Glomerular endothelial cell (primary cell): ENCODE measurements around the gene ZDHHC24. TPM values are rescaled to one million over a fixed set of nuclear protein-coding genes. Genes with fewer than 3 reads are reported as not detected.
"Not testable (repeated sequence)": the region's sequence is repeated elsewhere in the genome, so short reads cannot be mapped to it uniquely, and the experiment has no call there.

Source experiments
- DNase-seq: peaks from one replicate; pipeline ENCODE4 v3.0.0-alpha.2; 2011; ENCODE audit warnings: low read depth, low spot score; ENCODE audit errors: extremely low read depth
- total RNA-seq: library from RNA; depleted of rRNA; stranded (reverse); fragments of >200 nt; gene quantifications from 2 replicates; pipeline ENCODE4 v1.2.3, GENCODE V29; 2015

ZDHHC24 gene
- total RNA-seq = 28.4 and 43.2 TPM in 2 replicates

- peak; percentile 58 for DNase-seq
These were observed at the start of gene ZDHHC24 for GRCh38 chr11:66545701-66546367. TSS of gene ZDHHC24 (minus strand) at chr11:66546048. CDS start at chr11:66546003, 45 bp downstream.

GRCh38 chr11:66595245-66595904 is 49.5 kb upstream of the ZDHHC24 start:
- no peak for DNase-seq

- no peak for DNase-seq
These were observed 47.8 kb upstream of the ZDHHC24 start for GRCh38 chr11:66593650-66594049.

GRCh38 chr11:66593303-66593635 is 47.4 kb upstream of the ZDHHC24 start:
- DNase-seq = no peak

- DNase-seq = no peak
These were observed 46.8 kb upstream of the ZDHHC24 start, which contains the start of the genes CCDC87 and CCS for GRCh38 chr11:66592457-66593302. TSS of gene CCDC87 (minus strand) at chr11:66593063. CDS start at chr11:66593015, 48 bp downstream. TSS of gene CCS (plus strand) at chr11:66593185. CDS start at chr11:66593262, 77 bp downstream.

- no peak for DNase-seq
These were observed 45.3 kb upstream of the ZDHHC24 start for GRCh38 chr11:66591175-66591574.

- DNase-seq = no peak
These were observed 44.3 kb upstream of the ZDHHC24 start for GRCh38 chr11:66589996-66590675.

- DNase-seq = not testable (repeated sequence)
These were observed 43.5 kb upstream of the ZDHHC24 start for GRCh38 chr11:66589315-66589714.

- no peak for DNase-seq
These were observed 40.3 kb upstream of the ZDHHC24 start for GRCh38 chr11:66586136-66586535.

GRCh38 chr11:66585447-66585846 is 39.6 kb upstream of the ZDHHC24 start:
- DNase-seq = not testable (repeated sequence)

GRCh38 chr11:66582565-66583147 is 36.8 kb upstream of the ZDHHC24 start:
- not testable (repeated sequence) for DNase-seq

GRCh38 chr11:66581261-66581660 is 35.4 kb upstream of the ZDHHC24 start:
- no peak for DNase-seq

- DNase-seq = no peak
These were observed 35.0 kb upstream of the ZDHHC24 start for GRCh38 chr11:66580803-66581202.

GRCh38 chr11:66579017-66579606 is 33.3 kb upstream of the ZDHHC24 start:
- peak; percentile 10 for DNase-seq

- no peak for DNase-seq
These were observed 25.0 kb upstream of the ZDHHC24 start for GRCh38 chr11:66570850-66571180.

- DNase-seq = no peak
These were observed 24.4 kb upstream of the ZDHHC24 start for GRCh38 chr11:66570079-66570849.

GRCh38 chr11:66569076-66569475 is 23.2 kb upstream of the ZDHHC24 start:
- no peak for DNase-seq

- no peak for DNase-seq
These were observed 22.5 kb upstream of the ZDHHC24 start, which contains the start of gene CTSF for GRCh38 chr11:66568124-66568916. TSS of gene CTSF (minus strand) at chr11:66568606. CDS start at chr11:66568486, 120 bp downstream.

- no peak for DNase-seq
These were observed 21.9 kb upstream of the ZDHHC24 start for GRCh38 chr11:66567787-66568123.
